HCT116 (cell line): ENCODE results near the gene CYBRD1.

Experiments
- CBX3 ChIP-seq: IDR thresholded peaks from 2 replicates; pipeline ENCODE4 v1.6.1; 2012; ENCODE audit warnings: low read depth
- CTCF ChIP-seq, 3 experiments: fragments of 200-600 bp in 1 of 3; sonication (generic) in 1 of 3; IDR thresholded peaks in 2 of 3; conservative IDR thresholded peaks in 1 of 3; 2 replicates each; pipeline ENCODE4 v1.5.1; 2012 to 2017; ENCODE audit warnings: low read depth in 2 of 3, low read length in 2 of 3, antibody characterized with exemption in 1 of 3, borderline replicate concordance in 1 of 3, control low read depth in 1 of 3, mild to moderate bottlenecking in 1 of 3, mixed read lengths in 1 of 3, mixed run types in 1 of 3, moderate library complexity in 1 of 3; ENCODE audit not compliant: insufficient read depth in 1 of 3
- EZH2phosphoT487 ChIP-seq: fragments of 200-600 bp; IDR thresholded peaks from 2 replicates; pipeline ENCODE4 v1.6.1; 2018; ENCODE audit warnings: antibody characterized with exemption, borderline replicate concordance
- FOSL1 ChIP-seq: IDR thresholded peaks from 2 replicates; pipeline ENCODE4 v1.6.1; 2012; ENCODE audit warnings: low read depth
- POLR2A ChIP-seq: IDR thresholded peaks from 2 replicates; pipeline ENCODE4 v1.7.0; 2011; ENCODE audit warnings: borderline replicate concordance; ENCODE audit not compliant: insufficient read depth, insufficient read length; ENCODE audit errors: extremely low read depth
- POLR2AphosphoS5 ChIP-seq: IDR thresholded peaks from 2 replicates; pipeline ENCODE4 v1.6.1; 2011; ENCODE audit warnings: mild to moderate bottlenecking, low read depth, low read length, moderate library complexity
- RAD21 ChIP-seq: IDR thresholded peaks from 2 replicates; pipeline ENCODE4 v1.6.1; 2012; ENCODE audit warnings: low read depth, mild to moderate bottlenecking
- REST ChIP-seq: IDR thresholded peaks from 2 replicates; pipeline ENCODE4 v1.6.1; 2012; ENCODE audit warnings: low read depth
- SIN3A ChIP-seq: IDR thresholded peaks from 2 replicates; pipeline ENCODE4 v1.6.1; 2012; ENCODE audit warnings: low read depth
- YY1 ChIP-seq: IDR thresholded peaks from 2 replicates; pipeline ENCODE4 v1.6.1; 2011; ENCODE audit warnings: low read length, low read depth, moderate library complexity, mild to moderate bottlenecking; ENCODE audit not compliant: insufficient replicate concordance; ENCODE audit errors: extremely low read depth
- ZBTB33 ChIP-seq: IDR thresholded peaks from 2 replicates; pipeline ENCODE4 v1.6.1; 2011; ENCODE audit warnings: mild to moderate bottlenecking, low read length, moderate library complexity; ENCODE audit not compliant: insufficient replicate concordance; ENCODE audit errors: extremely low read depth
- ZNF274 ChIP-seq: fragments of 200-500 bp; sonication (Bioruptor generic); IDR thresholded peaks from 2 replicates; pipeline ENCODE4 v1.6.1; 2014; ENCODE audit warnings: mild to moderate bottlenecking, low read depth, low read length, inconsistent platforms

GRCh38 chr2:171492664-171493063 lies 29.6 kb upstream of the CYBRD1 start:
- TF ChIP-seq FOSL1 (no peak), EZH2phosphoT487 (no peak), CTCF (IDR thresholded peaks at IDR 0.05 in 2 of 3, conservative IDR thresholded peaks at IDR 0.05 in 1 of 3; ENCODE audit: borderline replicate concordance in 1 of 3, insufficient read depth in 1 of 3, low read depth in 2 of 3, low read length in 2 of 3) (no peak), POLR2A (no peak), REST (no peak), YY1 (no peak), CBX3 (no peak), POLR2AphosphoS5 (no peak), RAD21 (no peak), ZBTB33 (no peak), SIN3A (no peak), ZNF274 (no peak)
